ENCODE results near the gene PIK3AP1. TPM values are rescaled to one million over a fixed set of nuclear protein-coding genes. Genes with fewer than 3 reads are reported as not detected.

PIK3AP1 gene
- total RNA-seq, 1 donor from 2014 or later = 9.6 TPM

GRCh38 chr10:96697438-96697837, 22.9 kb downstream of the PIK3AP1 start:
- Mint-ChIP-seq H3K4me3 (no peak overlapping the region), H3K36me3 (ENCODE audit: low read depth) (no peaks in the 10 kb centered on the region), H3K9me3 (no peaks in the 10 kb centered on the region), H3K4me1 (peaks cover 19% of the 10 kb centered on the region), H3K27ac (no peak overlapping the region), H3K27me3 (no peaks in the 10 kb centered on the region)
- intact Hi-C loops (cut with micrococcal nuclease) = loop anchor here (10.0 kb wide), 1 partner anchor 53 kb away; no protein-coding TSS in a partner anchor
- DNase-seq = no peak

- no peaks in the 10 kb centered on the region for H3K36me3 Mint-ChIP-seq (ENCODE audit: low read depth)
- no peak overlapping the region for H3K4me3 Mint-ChIP-seq
- no peaks in the 10 kb centered on the region for H3K27me3 Mint-ChIP-seq
- DNase-seq = no peak
- no peaks in the 10 kb centered on the region for H3K9me3 Mint-ChIP-seq
- H3K4me1 Mint-ChIP-seq = peaks cover 21% of the 10 kb centered on the region
- H3K27ac Mint-ChIP-seq = no peak overlapping the region
- intact Hi-C loops (cut with micrococcal nuclease) = loop anchor here (10.0 kb wide), 1 partner anchor 52 kb away; no protein-coding TSS in a partner anchor
Observed at GRCh38 chr10:96696845-96697425, 23.4 kb downstream of the PIK3AP1 start.

- Mint-ChIP-seq H3K4me3 (no peak overlapping the region), H3K27me3 (no peaks in the 10 kb centered on the region)
Observed at GRCh38 chr10:96695975-96696634, 24.2 kb downstream of the PIK3AP1 start.

DNA sequence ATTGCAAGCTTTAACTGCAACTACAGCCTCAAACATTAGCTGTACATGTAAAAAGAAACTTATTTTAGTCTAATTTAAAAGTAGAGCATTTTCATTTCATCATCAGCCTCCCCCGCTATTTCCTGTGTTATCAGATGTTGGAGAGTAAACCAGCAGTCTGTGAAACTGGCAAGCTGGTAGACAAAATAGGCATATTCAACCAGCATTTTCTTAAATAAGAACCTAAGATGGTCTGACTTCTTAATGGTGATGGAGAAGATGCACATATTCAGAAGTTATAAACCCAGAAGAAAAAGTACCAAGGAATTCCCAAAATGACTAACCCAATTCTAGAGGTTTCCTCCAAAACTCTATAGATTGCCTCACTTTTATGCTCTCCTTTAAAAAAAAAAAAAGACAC, 24.9 kb downstream of the PIK3AP1 start:
- Mint-ChIP-seq H3K27me3 (no peaks in the 10 kb centered on the region), H3K27ac (peak overlapping the region; percentile 78), H3K4me1 (peaks cover 27% of the 10 kb centered on the region), H3K9me3 (no peaks in the 10 kb centered on the region), H3K36me3 (ENCODE audit: low read depth) (no peaks in the 10 kb centered on the region), H3K4me3 (peak overlapping the region; percentile 54)
- intact Hi-C loops (cut with micrococcal nuclease) = loop anchor here (2.0 to 10.0 kb wide), 3 partner anchors 51 to 135 kb away; no protein-coding TSS in a partner anchor
- DNase-seq = peak; percentile 60

More at GRCh38 chr10:96695975-96696634, 24.2 kb downstream of the PIK3AP1 start:
- Mint-ChIP-seq H3K9me3 (no peaks in the 10 kb centered on the region), H3K27ac (peak overlapping the region; percentile 63), H3K36me3 (ENCODE audit: low read depth) (no peaks in the 10 kb centered on the region), H3K4me1 (peaks cover 25% of the 10 kb centered on the region)
- no peak for DNase-seq
- intact Hi-C loops (cut with micrococcal nuclease) = loop anchor here (2.0 to 10.0 kb wide), 3 partner anchors 51 to 135 kb away; no protein-coding TSS in a partner anchor

DNA sequence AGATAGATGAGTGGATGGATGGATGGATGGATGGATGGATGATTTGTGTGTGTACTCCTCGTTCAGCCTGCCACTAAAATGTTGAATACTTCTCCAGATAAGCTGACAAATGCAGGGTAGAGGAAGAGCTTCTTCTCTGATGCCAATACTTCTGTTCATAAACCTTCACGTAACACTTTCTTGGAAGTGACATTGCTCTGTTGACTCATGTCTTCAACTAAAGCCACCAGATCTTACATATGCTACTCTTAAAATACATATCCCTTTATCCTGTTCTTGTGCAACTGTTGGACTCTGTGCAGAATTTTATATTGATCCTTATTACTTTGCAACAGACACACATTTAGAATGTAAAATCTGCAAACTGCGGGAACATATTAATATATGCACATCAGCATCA, 26.9 kb downstream of the PIK3AP1 start:
- intact Hi-C loops (cut with micrococcal nuclease) = loop anchor here (10.0 kb wide), 1 partner anchor 49 kb away; no protein-coding TSS in a partner anchor
- H3K36me3 Mint-ChIP-seq (ENCODE audit: low read depth) = peaks cover 1% of the 10 kb centered on the region

GRCh38 chr10:96692427-96692826, 27.9 kb downstream of the PIK3AP1 start:
- intact Hi-C loops (cut with micrococcal nuclease) = loop anchor here (10.0 kb wide), 1 partner anchor 48 kb away; no protein-coding TSS in a partner anchor
- Mint-ChIP-seq H3K4me3 (no peak overlapping the region), H3K4me1 (peaks cover 34% of the 10 kb centered on the region), H3K9me3 (peaks cover 3% of the 10 kb centered on the region), H3K36me3 (ENCODE audit: low read depth) (peaks cover 1% of the 10 kb centered on the region), H3K27ac (no peak overlapping the region), H3K27me3 (no peaks in the 10 kb centered on the region)
- no peak for DNase-seq

More for the DNA sequence above, 26.9 kb downstream of the PIK3AP1 start:
- DNase-seq = no peak
- Mint-ChIP-seq H3K4me3 (no peak overlapping the region), H3K9me3 (peaks cover 3% of the 10 kb centered on the region), H3K27me3 (no peaks in the 10 kb centered on the region), H3K27ac (peak overlapping the region; percentile 8), H3K4me1 (peaks cover 31% of the 10 kb centered on the region)

DNA sequence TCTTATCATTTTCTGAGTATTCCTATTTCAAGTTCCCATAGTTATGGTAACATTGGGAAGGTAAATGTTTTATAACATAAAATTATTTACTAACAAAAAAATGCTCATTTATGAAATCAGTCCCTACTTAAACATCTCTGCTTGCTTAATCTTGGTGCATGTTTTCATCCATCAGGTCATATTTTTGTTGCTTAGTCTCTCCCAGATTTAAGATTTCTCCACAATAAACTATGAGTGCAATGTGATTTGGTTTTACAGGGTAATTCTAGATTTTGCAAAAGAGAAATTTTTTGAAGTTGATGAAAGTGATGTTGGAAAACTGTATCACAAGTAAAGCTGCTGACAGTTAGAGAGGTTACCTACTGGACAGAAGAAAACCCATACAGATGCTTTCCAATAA, 28.6 kb downstream of the PIK3AP1 start:
- peaks cover 34% of the 10 kb centered on the region for H3K4me1 Mint-ChIP-seq
- intact Hi-C loops (cut with micrococcal nuclease) = loop anchor here (10.0 kb wide), 1 partner anchor 47 kb away; no protein-coding TSS in a partner anchor
- DNase-seq = no peak
- peak overlapping the region; percentile 32 for H3K27ac Mint-ChIP-seq
- no peaks in the 10 kb centered on the region for H3K27me3 Mint-ChIP-seq
- peaks cover 3% of the 10 kb centered on the region for H3K9me3 Mint-ChIP-seq
- no peak overlapping the region for H3K4me3 Mint-ChIP-seq
- peaks cover 1% of the 10 kb centered on the region for H3K36me3 Mint-ChIP-seq (ENCODE audit: low read depth)

GRCh38 chr10:96690755-96691730, 29.3 kb downstream of the PIK3AP1 start:
- H3K27ac Mint-ChIP-seq = no peak overlapping the region
- H3K36me3 Mint-ChIP-seq (ENCODE audit: low read depth) = peaks cover 1% of the 10 kb centered on the region
- intact Hi-C loops (cut with micrococcal nuclease) = loop anchor here (10.0 kb wide), 1 partner anchor 46 kb away; no protein-coding TSS in a partner anchor
- H3K4me3 Mint-ChIP-seq = no peak overlapping the region
- peaks cover 3% of the 10 kb centered on the region for H3K9me3 Mint-ChIP-seq
- no peak for DNase-seq
- H3K4me1 Mint-ChIP-seq = peaks cover 31% of the 10 kb centered on the region
- no peaks in the 10 kb centered on the region for H3K27me3 Mint-ChIP-seq

DNA sequence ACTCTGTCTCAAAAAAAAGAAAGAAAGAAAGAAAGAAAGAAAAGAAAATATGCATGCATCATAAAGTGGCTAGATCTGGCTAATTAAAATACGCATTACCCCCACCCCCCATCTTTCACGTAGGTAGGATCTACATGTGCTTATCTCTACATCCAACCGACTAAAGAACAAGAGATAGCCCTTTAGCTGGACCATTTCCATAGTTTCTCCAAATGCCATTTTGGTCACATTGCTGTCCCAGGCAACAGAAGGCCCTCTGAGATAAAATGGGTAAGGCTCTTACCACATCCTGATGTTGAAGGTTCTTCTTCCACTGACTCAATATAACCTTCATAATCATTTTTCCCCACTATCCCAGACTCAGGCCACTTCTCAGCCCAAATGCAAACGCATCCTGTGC, 31.5 kb downstream of the PIK3AP1 start:
- no peak for DNase-seq
- no peaks in the 10 kb centered on the region for H3K27me3 Mint-ChIP-seq
- H3K4me1 Mint-ChIP-seq = peaks cover 22% of the 10 kb centered on the region
- intact Hi-C loops (cut with micrococcal nuclease) = no loop called here
- no peak overlapping the region for H3K4me3 Mint-ChIP-seq
- peaks cover 3% of the 10 kb centered on the region for H3K9me3 Mint-ChIP-seq
- no peak overlapping the region for H3K27ac Mint-ChIP-seq
- peaks cover 1% of the 10 kb centered on the region for H3K36me3 Mint-ChIP-seq (ENCODE audit: low read depth)

DNA sequence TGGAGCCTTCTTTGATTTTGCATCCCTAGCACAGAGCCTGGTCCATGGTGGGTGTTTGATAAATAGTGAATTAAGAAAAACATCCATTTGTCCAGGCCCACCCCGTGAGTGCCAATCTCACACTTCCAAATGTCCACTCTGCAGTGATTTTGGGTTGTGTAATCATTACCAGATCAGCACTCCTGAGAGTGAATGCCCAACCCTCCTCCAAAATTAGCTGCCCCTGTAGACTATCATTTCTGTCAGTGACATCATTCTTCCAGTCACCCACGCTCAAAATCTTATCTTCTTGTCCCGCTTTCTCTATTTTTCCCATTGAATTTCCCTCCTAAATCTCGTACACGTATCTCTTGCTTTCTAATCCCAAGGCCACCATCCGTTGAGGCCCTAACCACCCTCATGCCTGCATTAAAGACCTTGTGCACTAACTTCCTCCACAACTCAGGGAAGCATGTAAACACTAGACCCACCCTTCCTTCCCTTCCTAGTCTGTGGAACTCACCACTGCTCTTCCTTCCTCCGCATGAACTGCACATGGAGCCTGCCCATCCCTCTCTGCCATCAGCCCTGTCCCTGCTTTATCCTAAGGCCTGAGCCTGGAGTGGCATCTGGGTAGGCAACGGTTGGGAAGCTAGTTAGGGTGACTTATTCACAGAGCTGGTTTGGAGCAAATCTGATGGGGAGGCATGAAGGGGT, 32.8 kb downstream of the PIK3AP1 start:
- no peak overlapping the region for H3K27ac Mint-ChIP-seq
- H3K9me3 Mint-ChIP-seq = peaks cover 3% of the 10 kb centered on the region
- peaks cover 1% of the 10 kb centered on the region for H3K36me3 Mint-ChIP-seq (ENCODE audit: low read depth)
- H3K4me1 Mint-ChIP-seq = peaks cover 17% of the 10 kb centered on the region
- no peak overlapping the region for H3K4me3 Mint-ChIP-seq
- intact Hi-C loops (cut with micrococcal nuclease) = no loop called here
- no peak for DNase-seq
- no peaks in the 10 kb centered on the region for H3K27me3 Mint-ChIP-seq

DNA sequence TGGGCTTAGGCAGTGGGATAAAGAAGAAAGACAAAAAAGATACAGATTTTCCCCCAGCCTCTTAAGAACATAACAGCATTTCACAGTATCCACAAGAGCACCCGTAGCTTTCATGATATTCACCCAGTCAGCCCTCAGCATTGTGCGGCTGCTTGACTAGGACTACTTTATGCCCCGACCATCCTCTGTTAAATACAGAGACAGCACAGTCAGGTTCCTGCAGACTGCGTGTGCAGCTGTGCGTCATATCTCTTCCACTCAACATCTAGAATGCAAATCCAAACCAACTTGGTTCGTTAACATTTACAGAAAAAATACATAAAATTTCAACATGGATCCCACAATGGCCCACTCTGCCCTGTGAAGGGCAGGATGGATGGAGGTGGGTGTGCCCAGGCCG, 33.8 kb downstream of the PIK3AP1 start:
- Mint-ChIP-seq H3K4me3 (no peak overlapping the region), H3K27me3 (no peaks in the 10 kb centered on the region), H3K4me1 (peaks cover 13% of the 10 kb centered on the region)

DNA sequence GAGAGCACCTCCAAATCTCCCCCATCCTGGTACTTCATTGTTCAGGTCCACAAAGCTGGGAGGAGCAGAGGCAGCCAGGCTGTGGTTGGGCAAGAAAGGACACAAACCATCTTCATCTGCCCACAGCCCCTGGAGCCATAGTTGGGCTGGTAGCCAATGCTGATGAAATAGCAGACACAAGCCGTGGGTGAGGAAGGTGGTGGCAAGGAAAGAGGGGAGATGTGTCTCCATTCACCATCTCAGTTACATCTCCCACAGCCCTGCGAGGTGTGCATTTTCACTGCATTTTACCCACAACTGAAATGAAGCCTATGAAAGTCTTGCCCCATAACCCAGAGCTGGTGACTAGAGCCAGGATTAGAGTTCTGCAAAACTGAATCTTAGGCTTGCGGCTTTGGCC, 35.0 kb downstream of the PIK3AP1 start:
- peaks cover 4% of the 10 kb centered on the region for H3K36me3 Mint-ChIP-seq (ENCODE audit: low read depth)
- intact Hi-C loops (cut with micrococcal nuclease) = no loop called here
- no peaks in the 10 kb centered on the region for H3K27me3 Mint-ChIP-seq

More for the DNA sequence above, 33.8 kb downstream of the PIK3AP1 start:
- Mint-ChIP-seq H3K9me3 (peaks cover 3% of the 10 kb centered on the region), H3K36me3 (ENCODE audit: low read depth) (peaks cover 1% of the 10 kb centered on the region), H3K27ac (no peak overlapping the region)
- intact Hi-C loops (cut with micrococcal nuclease) = no loop called here
- DNase-seq = no peak

DNA sequence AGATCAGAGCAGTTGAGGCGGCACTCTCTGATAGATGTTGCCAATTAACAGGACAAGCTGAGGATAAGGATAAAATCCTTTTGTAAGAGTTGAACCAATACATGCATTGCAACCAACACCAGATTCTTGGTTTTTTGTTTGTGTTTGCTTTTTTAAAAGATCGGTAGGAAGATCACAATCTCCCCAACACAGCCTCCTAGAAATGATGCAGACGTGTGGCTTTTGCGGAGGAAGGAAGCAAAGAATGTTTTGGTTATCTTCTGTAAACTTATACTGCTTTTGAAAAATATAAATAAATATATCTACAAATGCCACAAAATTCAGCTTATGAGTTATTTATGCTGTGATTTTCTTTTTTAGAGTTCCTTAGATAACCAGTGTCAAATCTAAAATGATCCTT, 35.5 kb downstream of the PIK3AP1 start:
- Mint-ChIP-seq H3K27me3 (no peaks in the 10 kb centered on the region), H3K36me3 (ENCODE audit: low read depth) (peaks cover 4% of the 10 kb centered on the region), H3K4me3 (no peak overlapping the region), H3K9me3 (peaks cover 13% of the 10 kb centered on the region), H3K4me1 (peaks cover 9% of the 10 kb centered on the region), H3K27ac (no peak overlapping the region)
- no peak for DNase-seq
- intact Hi-C loops (cut with micrococcal nuclease) = no loop called here

More for the DNA sequence above, 35.0 kb downstream of the PIK3AP1 start:
- Mint-ChIP-seq H3K4me3 (no peak overlapping the region), H3K9me3 (peaks cover 13% of the 10 kb centered on the region), H3K4me1 (peaks cover 9% of the 10 kb centered on the region), H3K27ac (no peak overlapping the region)
- DNase-seq = no peak

Data from activated CD4-positive, alpha-beta T cell treated with anti-CD3 and anti-CD28 coated beads, Interleukin-2, amount 10 ng/mL, durations not matched to agents 24 days and 14 days (primary cell).